Activated naive CD8-positive, alpha-beta T cell treated with anti-CD3 and anti-CD28 coated beads, Interleukin-2, amount 50 U/mL, for 24 hours (primary cell): Measurements from ENCODE around the gene RORC.
A peak's percentile ranks its signal among the peaks of the same experiment; 100 is the strongest.
"Not testable (repeated sequence)": the region's sequence is repeated elsewhere in the genome, so short reads cannot be mapped to it uniquely, and the experiment has no call there.

Experiments used
- ATAC-seq: fragments of 150-1000 bp; cut with Tn5 transposase; one replicate; pipeline ENCODE4 v1.10.0; 2021
- DNase-seq: peaks from one replicate; pipeline ENCODE4 v3.0.0; 2021
- H3K27ac Mint-ChIP-seq: one replicate; pipeline ENCODE4 v1.8.0; 2021; ENCODE audit warnings: mild to moderate bottlenecking, mixed read lengths
- H3K27me3 Mint-ChIP-seq: one replicate; pipeline ENCODE4 v1.8.0; 2021; ENCODE audit warnings: mixed read lengths
- H3K36me3 Mint-ChIP-seq: one replicate; pipeline ENCODE4 v1.8.0; 2021; ENCODE audit warnings: low read depth, mixed read lengths
- H3K4me1 Mint-ChIP-seq: one replicate; pipeline ENCODE4 v1.8.0; 2021; ENCODE audit warnings: mixed read lengths
- H3K4me3 Mint-ChIP-seq: one replicate; pipeline ENCODE4 v1.8.0; 2021; ENCODE audit warnings: mild to moderate bottlenecking, moderate library complexity, mixed read lengths
- H3K9me3 Mint-ChIP-seq: one replicate; pipeline ENCODE4 v1.8.0; 2021; ENCODE audit warnings: mixed read lengths

Gene RORC

GRCh38 chr1:151831605-151832004, at the start of gene RORC:
Gene RORC, minus strand, starts transcription at chr1:151831802. Its CDS starts 38 bp downstream, at chr1:151831764.
- Mint-ChIP-seq H3K27me3 (peaks cover 1% of the 10 kb centered on the region), H3K9me3 (no peaks in the 10 kb centered on the region), H3K36me3 (no peaks in the 10 kb centered on the region), H3K4me3 (no peak within 1 kb of the TSS), H3K27ac (no peak within 1 kb of the TSS), H3K4me1 (peaks cover 83% of the 10 kb centered on the region)
- ATAC-seq (no peak), DNase-seq (no peak)

DNA sequence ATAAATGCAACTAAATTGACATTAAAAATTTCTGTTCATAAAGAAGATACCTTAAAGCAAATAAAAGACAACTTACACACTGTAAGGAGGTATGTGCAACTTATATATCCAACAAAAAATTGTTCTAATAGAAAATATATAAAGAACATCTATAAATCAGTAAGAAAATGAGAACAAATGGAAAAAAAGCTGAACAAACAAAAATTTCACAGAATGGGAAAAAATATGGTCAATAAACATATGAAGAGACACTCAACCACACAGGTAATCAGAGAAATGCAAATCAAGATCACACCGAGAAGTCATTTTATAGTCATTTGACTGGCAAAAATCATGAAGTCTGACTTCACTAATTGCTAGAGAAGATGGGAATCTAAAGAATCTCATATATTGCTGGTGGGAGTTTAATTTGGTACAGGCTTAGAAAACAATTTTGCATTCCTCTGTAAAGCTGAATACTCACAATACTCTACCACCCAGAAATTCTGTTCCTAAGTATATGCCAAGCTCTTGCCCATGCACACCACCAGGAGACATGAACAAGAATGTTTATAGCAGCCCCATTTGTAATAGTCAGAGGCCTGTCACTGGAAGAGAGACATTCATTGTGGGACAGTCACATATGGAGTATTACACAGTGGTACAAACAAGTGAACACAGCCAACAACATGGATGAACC, 44.0 kb upstream of the RORC start:
- DNase-seq = no peak
- ATAC-seq = no peak
- peaks cover 13% of the 10 kb centered on the region for H3K4me1 Mint-ChIP-seq
- H3K27me3 Mint-ChIP-seq = no peaks in the 10 kb centered on the region
- no peak overlapping the region for H3K4me3 Mint-ChIP-seq
- peaks cover 21% of the 10 kb centered on the region for H3K36me3 Mint-ChIP-seq
- H3K27ac Mint-ChIP-seq = no peak overlapping the region
- no peaks in the 10 kb centered on the region for H3K9me3 Mint-ChIP-seq

DNA sequence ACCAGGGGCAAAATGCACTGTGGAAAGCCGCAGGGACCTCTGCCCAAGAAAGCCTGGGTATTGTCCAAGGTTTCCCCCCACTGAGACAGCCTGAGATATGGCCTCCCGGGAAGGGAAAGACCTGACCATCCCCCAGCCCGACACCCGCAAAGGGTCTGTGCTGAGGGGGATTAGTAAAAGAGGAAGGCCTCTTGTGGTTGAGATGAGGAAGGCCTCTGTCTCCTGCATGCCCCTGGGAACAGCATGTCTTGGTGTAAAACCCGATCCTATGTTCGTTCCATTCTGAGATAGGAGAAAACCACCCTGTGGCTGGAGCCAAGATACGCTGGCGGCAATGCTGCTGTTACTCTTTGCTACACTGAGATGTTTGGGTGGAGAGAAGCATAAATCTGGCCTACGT, 41.2 kb upstream of the RORC start:
- H3K4me3 Mint-ChIP-seq, H3K27me3 Mint-ChIP-seq, DNase-seq, H3K9me3 Mint-ChIP-seq, H3K27ac Mint-ChIP-seq, ATAC-seq: not testable (repeated sequence)
- Mint-ChIP-seq H3K4me1 (peaks cover 20% of the 10 kb centered on the region), H3K36me3 (peaks cover 20% of the 10 kb centered on the region)

DNA sequence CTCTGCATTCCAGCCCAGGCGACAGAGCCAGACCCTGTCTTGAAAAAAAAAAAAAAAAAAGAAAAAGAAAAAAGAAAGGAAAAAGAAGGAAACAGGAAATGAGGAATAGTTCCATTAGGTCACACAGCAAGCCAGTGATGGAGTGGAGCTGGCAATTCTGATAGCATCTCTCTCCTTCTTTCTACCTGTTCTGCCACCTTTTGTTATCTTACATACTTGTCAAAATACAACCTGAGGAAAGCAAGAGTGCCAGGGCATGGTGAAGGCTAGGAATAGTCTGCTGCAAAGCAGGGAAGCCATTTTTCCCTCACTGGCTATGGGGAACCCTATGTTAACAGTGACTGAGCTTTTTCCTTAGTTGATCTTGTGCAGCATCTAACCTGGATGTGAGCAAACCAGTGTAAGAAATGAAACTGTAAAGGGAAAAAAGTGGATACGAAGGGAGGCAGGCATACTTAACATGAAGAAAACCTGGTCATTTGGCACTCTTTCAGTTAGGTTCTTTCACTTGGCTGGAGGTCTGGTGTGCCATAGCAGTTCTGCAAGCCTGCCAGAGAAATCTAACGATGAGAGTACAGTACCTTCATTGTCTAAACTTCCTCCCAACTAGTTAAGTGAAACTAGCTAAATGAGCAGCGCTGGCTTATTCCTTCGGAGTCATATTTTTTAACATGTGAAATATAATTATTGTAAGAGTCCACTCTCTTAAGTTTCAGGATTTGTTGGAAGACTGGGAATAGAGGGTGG, 39.9 kb upstream of the RORC start:
- Mint-ChIP-seq H3K9me3 (no peaks in the 10 kb centered on the region), H3K4me1 (peaks cover 24% of the 10 kb centered on the region), H3K27ac (no peak overlapping the region), H3K27me3 (no peaks in the 10 kb centered on the region), H3K36me3 (peaks cover 17% of the 10 kb centered on the region), H3K4me3 (no peak overlapping the region)
- no peak for DNase-seq
- ATAC-seq = no peak

GRCh38 chr1:151868486-151868885, 36.9 kb upstream of the RORC start:
- H3K27ac Mint-ChIP-seq = no peak overlapping the region
- peaks cover 10% of the 10 kb centered on the region for H3K4me1 Mint-ChIP-seq
- H3K4me3 Mint-ChIP-seq = no peak overlapping the region
- no peaks in the 10 kb centered on the region for H3K9me3 Mint-ChIP-seq
- peaks cover 4% of the 10 kb centered on the region for H3K36me3 Mint-ChIP-seq
- H3K27me3 Mint-ChIP-seq = no peaks in the 10 kb centered on the region
- DNase-seq = no peak
- no peak for ATAC-seq

- Mint-ChIP-seq H3K27ac (peak overlapping the region; percentile 29), H3K4me1 (peaks cover 10% of the 10 kb centered on the region), H3K27me3 (no peaks in the 10 kb centered on the region), H3K4me3 (no peak overlapping the region), H3K9me3 (no peaks in the 10 kb centered on the region), H3K36me3 (no peaks in the 10 kb centered on the region)
- DNase-seq (no peak), ATAC-seq (no peak)
Observed at GRCh38 chr1:151867765-151868411, 36.3 kb upstream of the RORC start.

GRCh38 chr1:151867321-151867720, 35.7 kb upstream of the RORC start:
- no peaks in the 10 kb centered on the region for H3K27me3 Mint-ChIP-seq
- no peak for ATAC-seq
- no peak overlapping the region for H3K4me3 Mint-ChIP-seq
- peaks cover 10% of the 10 kb centered on the region for H3K4me1 Mint-ChIP-seq
- no peak overlapping the region for H3K27ac Mint-ChIP-seq
- no peaks in the 10 kb centered on the region for H3K9me3 Mint-ChIP-seq
- H3K36me3 Mint-ChIP-seq = no peaks in the 10 kb centered on the region
- no peak for DNase-seq

GRCh38 chr1:151864411-151864810, 32.8 kb upstream of the RORC start:
- no peaks in the 10 kb centered on the region for H3K36me3 Mint-ChIP-seq
- ATAC-seq (no peak), DNase-seq (no peak)
- H3K27me3 Mint-ChIP-seq = no peaks in the 10 kb centered on the region
- H3K4me3 Mint-ChIP-seq = no peak overlapping the region
- peaks cover 10% of the 10 kb centered on the region for H3K4me1 Mint-ChIP-seq
- H3K9me3 Mint-ChIP-seq = no peaks in the 10 kb centered on the region
- H3K27ac Mint-ChIP-seq = no peak overlapping the region

DNA sequence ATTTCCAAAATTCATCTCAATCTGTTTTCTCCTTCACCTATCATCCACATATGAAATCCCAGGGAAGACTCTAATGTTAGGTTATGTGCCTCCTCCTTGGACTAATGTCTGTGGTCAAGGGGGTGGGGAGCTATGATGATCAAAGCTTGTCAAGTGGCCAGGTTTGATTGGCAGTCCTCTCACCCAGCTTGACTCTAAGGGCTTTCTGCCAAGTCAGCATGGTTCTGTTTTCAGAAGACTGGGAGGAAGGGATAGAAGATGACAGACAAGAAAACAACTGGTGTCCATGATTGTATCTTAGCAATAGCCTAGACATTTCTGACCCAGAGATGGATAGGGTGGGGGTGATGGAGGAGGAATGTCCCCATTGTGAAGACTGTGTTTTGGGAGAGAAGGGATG, 31.0 kb upstream of the RORC start:
- Mint-ChIP-seq H3K27me3 (no peaks in the 10 kb centered on the region), H3K4me3 (no peak overlapping the region), H3K36me3 (no peaks in the 10 kb centered on the region), H3K9me3 (no peaks in the 10 kb centered on the region), H3K27ac (no peak overlapping the region), H3K4me1 (peaks cover 2% of the 10 kb centered on the region)
- no peak for ATAC-seq
- no peak for DNase-seq

GRCh38 chr1:151860504-151861187, 29.0 kb upstream of the RORC start:
- no peak overlapping the region for H3K4me3 Mint-ChIP-seq

GRCh38 chr1:151859891-151860293, 28.3 kb upstream of the RORC start:
- Mint-ChIP-seq H3K27me3 (no peaks in the 10 kb centered on the region), H3K4me3 (no peak overlapping the region), H3K4me1 (no peaks in the 10 kb centered on the region), H3K27ac (no peak overlapping the region), H3K36me3 (no peaks in the 10 kb centered on the region), H3K9me3 (no peaks in the 10 kb centered on the region)
- ATAC-seq (no peak), DNase-seq (no peak)

More at GRCh38 chr1:151860504-151861187, 29.0 kb upstream of the RORC start:
- H3K27ac Mint-ChIP-seq = no peak overlapping the region
- no peaks in the 10 kb centered on the region for H3K36me3 Mint-ChIP-seq
- ATAC-seq = no peak
- no peak for DNase-seq
- no peaks in the 10 kb centered on the region for H3K4me1 Mint-ChIP-seq
- H3K9me3 Mint-ChIP-seq = no peaks in the 10 kb centered on the region
- H3K27me3 Mint-ChIP-seq = no peaks in the 10 kb centered on the region

GRCh38 chr1:151858886-151859665, 27.5 kb upstream of the RORC start:
- Mint-ChIP-seq H3K4me3 (no peak overlapping the region), H3K27me3 (no peaks in the 10 kb centered on the region), H3K27ac (no peak overlapping the region), H3K9me3 (no peaks in the 10 kb centered on the region), H3K36me3 (no peaks in the 10 kb centered on the region), H3K4me1 (no peaks in the 10 kb centered on the region)
- no peak for ATAC-seq
- DNase-seq = no peak

DNA sequence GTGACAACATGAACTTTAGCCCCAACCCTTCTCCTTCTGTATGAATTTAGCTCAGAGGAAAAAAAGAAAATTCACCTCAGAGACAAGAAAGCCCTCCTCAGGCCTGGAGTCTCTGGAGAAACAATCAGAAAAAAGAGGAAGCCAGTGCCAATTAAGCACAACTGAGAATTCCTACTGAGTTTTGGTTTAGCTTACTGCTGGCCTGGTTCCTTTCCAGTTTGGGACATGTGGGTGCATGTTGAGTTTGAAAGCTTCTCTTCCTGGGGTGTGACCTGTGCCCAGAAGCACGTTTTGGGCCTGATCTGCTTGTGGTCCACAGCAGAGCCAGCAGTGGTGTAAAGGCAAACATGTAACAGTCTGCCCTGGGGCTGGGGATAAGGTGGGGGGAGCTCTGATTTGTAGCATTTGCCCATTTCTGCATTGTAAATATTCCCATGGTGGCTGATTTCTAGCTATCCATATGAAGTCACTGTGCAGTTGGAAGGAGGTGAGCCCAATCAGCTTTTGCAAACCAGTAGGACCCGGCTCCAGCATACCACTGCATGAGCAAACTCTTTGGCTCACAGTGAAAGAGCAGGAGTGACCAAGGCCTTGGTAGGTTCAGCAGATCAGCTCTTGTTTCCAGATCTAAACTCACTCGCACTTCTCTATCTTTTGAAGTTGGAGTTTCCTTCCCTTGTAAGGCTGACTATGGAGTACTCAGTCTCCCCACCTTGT, 26.6 kb upstream of the RORC start:
- Mint-ChIP-seq H3K9me3 (no peaks in the 10 kb centered on the region), H3K36me3 (no peaks in the 10 kb centered on the region), H3K27ac (no peak overlapping the region), H3K4me3 (no peak overlapping the region), H3K4me1 (no peaks in the 10 kb centered on the region), H3K27me3 (no peaks in the 10 kb centered on the region)
- DNase-seq (no peak), ATAC-seq (no peak)
